H1 (cell line): ENCODE measurements around the gene RHO. TPM values are rescaled to one million over a fixed set of nuclear protein-coding genes. Genes with fewer than 3 reads are reported as not detected.

Source experiments
- CTCF ChIA-PET: fragments of 300-600 bp; sonication (Branson Sonifier 250); formaldehyde crosslinking; loops from one replicate; lab custom pipeline; 2021; ENCODE audit not compliant: partially characterized antibody; lab: Charles Lee
- POLR2A ChIA-PET: fragments of 300-600 bp; sonication (Branson Sonifier 250); formaldehyde crosslinking; loops from one replicate; lab custom pipeline; 2021; ENCODE audit warnings: inconsistent platforms; ENCODE audit not compliant: partially characterized antibody; lab: Charles Lee
- DNase-seq, 2 experiments: peaks; one replicate each; pipeline versions ENCODE4 v3.0.0 to v3.0.0-alpha.2; 2010 to 2022; ENCODE audit warnings: low spot score in 2 of 2, low read depth in 1 of 2, mixed read lengths in 1 of 2
- FAIRE-seq: peaks from 2 replicates; lab custom pipeline; 2011; peaks lifted over from hg19 to GRCh38; lab: Jason Lieb, UNC
- H2AFZ ChIP-seq: 2 replicates; pipeline ENCODE4 v1.8.1; 2012; ENCODE audit warnings: low read length, inconsistent platforms
- H2AK5ac ChIP-seq: 2 replicates; pipeline ENCODE4 v1.6.1; 2013; ENCODE audit warnings: low read depth, low read length
- H2BK120ac ChIP-seq: replicated peaks from 2 replicates; pipeline ENCODE3; 2013; ENCODE audit warnings: low read depth, low read length, inconsistent platforms
- H2BK12ac ChIP-seq: 2 replicates; pipeline ENCODE4 v1.6.1; 2013; ENCODE audit warnings: low read depth, low read length
- H2BK15ac ChIP-seq: 2 replicates; pipeline ENCODE4 v1.6.1; 2013; ENCODE audit warnings: low read length
- H2BK20ac ChIP-seq: 2 replicates; pipeline ENCODE4 v1.6.1; 2013; ENCODE audit warnings: low read length
- H2BK5ac ChIP-seq: 2 replicates; pipeline ENCODE4 v1.6.1; 2013; ENCODE audit warnings: low read depth, low read length
- H3K14ac ChIP-seq: 2 replicates; pipeline ENCODE4 v1.6.1; 2013; ENCODE audit warnings: inconsistent platforms; ENCODE audit not compliant: insufficient read length
- H3K18ac ChIP-seq: 2 replicates; pipeline ENCODE4 v1.6.1; 2013; ENCODE audit warnings: low read length; ENCODE audit errors: extremely low read depth
- H3K23ac ChIP-seq: 2 replicates; pipeline ENCODE4 v1.6.1; 2013; ENCODE audit warnings: inconsistent platforms; ENCODE audit not compliant: insufficient read length
- H3K23me2 ChIP-seq: 2 replicates; pipeline ENCODE4 v1.6.1; 2013; ENCODE audit warnings: low read depth, low read length
- H3K27ac ChIP-seq: 2 replicates; pipeline ENCODE4 v1.6.1; 2011; ENCODE audit warnings: low read depth, low read length, inconsistent platforms
- H3K27me3 ChIP-seq, 4 experiments: replicated peaks in 1 of 4; 1 replicate in 1 of 4; 2 replicates in 3 of 4; pipeline versions ENCODE4 v1.6.1 to v1.8.1; 2011 to 2013; ENCODE audit warnings: low read length in 3 of 4, mild to moderate bottlenecking in 3 of 4, inconsistent platforms in 2 of 4, mixed read lengths in 2 of 4, moderate library complexity in 1 of 4; ENCODE audit not compliant: control insufficient read depth in 3 of 4, insufficient read depth in 3 of 4; ENCODE audit errors: extremely low read depth in 1 of 4
- H3K36me3 ChIP-seq, 4 experiments: 2 replicates each; pipeline versions ENCODE4 v1.6.1 to v1.8.1; 2011 to 2013; ENCODE audit warnings: mild to moderate bottlenecking in 4 of 4, low read length in 3 of 4, moderate library complexity in 2 of 4, control low read depth in 1 of 4, inconsistent platforms in 1 of 4; ENCODE audit not compliant: insufficient read depth in 4 of 4, control insufficient read depth in 2 of 4
- H3K4ac ChIP-seq: replicated peaks from 2 replicates; pipeline ENCODE3; 2013; ENCODE audit warnings: low read length, low read depth, mixed read lengths, inconsistent platforms; ENCODE audit not compliant: insufficient read length
- H3K4me1 ChIP-seq, 4 experiments: replicated peaks in 1 of 4; 1 replicate in 1 of 4; 2 replicates in 3 of 4; pipeline versions ENCODE4 v1.6.1 to v1.8.1; 2011 to 2013; ENCODE audit warnings: low read length in 3 of 4, inconsistent platforms in 2 of 4, mixed read lengths in 1 of 4; ENCODE audit not compliant: insufficient read depth in 4 of 4, control insufficient read depth in 3 of 4
- H3K4me2 ChIP-seq, 2 experiments: 2 replicates each; pipeline versions ENCODE4 v1.6.1 to v1.8.1; 2011 to 2013; ENCODE audit warnings: low read depth in 2 of 2, low read length in 2 of 2, control low read depth in 1 of 2, inconsistent platforms in 1 of 2, mild to moderate bottlenecking in 1 of 2; ENCODE audit not compliant: insufficient read depth in 1 of 2
- H3K4me3 ChIP-seq, 4 experiments: fragments of 200-600, 300-600 bp in 1 of 4; sonication (generic), shearing (Covaris generic), sonication (Bioruptor Twin) in 1 of 4; 2 replicates each; pipeline versions ENCODE4 v1.5.1 to v1.8.1; 2011 to 2016; ENCODE audit warnings: low read length in 4 of 4, low read depth in 3 of 4, control low read depth in 2 of 4, inconsistent platforms in 2 of 4, mild to moderate bottlenecking in 2 of 4, mixed read lengths in 1 of 4, moderate library complexity in 1 of 4; ENCODE audit not compliant: insufficient read depth in 2 of 4; ENCODE audit errors: extremely low read depth in 1 of 4
- H3K56ac ChIP-seq: replicated peaks from 2 replicates; pipeline ENCODE3; 2013; ENCODE audit warnings: low read depth, mild to moderate bottlenecking, mixed read lengths, low read length, inconsistent platforms; ENCODE audit not compliant: insufficient read length
- H3K79me1 ChIP-seq: 2 replicates; pipeline ENCODE4 v1.6.1; 2013; ENCODE audit warnings: low read depth, low read length, control low read depth
- H3K79me2 ChIP-seq, 2 experiments: 2 replicates each; pipeline versions ENCODE4 v1.6.1 to v1.8.1; 2012 to 2013; ENCODE audit warnings: low read length in 2 of 2, mild to moderate bottlenecking in 2 of 2, inconsistent platforms in 1 of 2; ENCODE audit not compliant: insufficient read depth in 2 of 2, control insufficient read depth in 1 of 2
- H3K9ac ChIP-seq, 4 experiments: replicated peaks in 1 of 4; 1 replicate in 1 of 4; 2 replicates in 3 of 4; pipeline versions ENCODE4 v1.6.1 to v1.8.1; 2011 to 2013; ENCODE audit warnings: low read depth in 3 of 4, low read length in 3 of 4, control low read depth in 2 of 4, mild to moderate bottlenecking in 2 of 4, moderate library complexity in 2 of 4, inconsistent platforms in 1 of 4; ENCODE audit errors: extremely low read depth in 1 of 4
- H3K9me3 ChIP-seq, 2 experiments: 2 replicates each; pipeline versions ENCODE4 v1.6.1 to v1.8.1; 2012 to 2013; ENCODE audit warnings: mild to moderate bottlenecking in 2 of 2, moderate library complexity in 2 of 2, control low read depth in 1 of 2, inconsistent platforms in 1 of 2, low read depth in 1 of 2, low read length in 1 of 2, mixed read lengths in 1 of 2; ENCODE audit not compliant: insufficient read depth in 2 of 2
- H4K20me1 ChIP-seq, 2 experiments: replicated peaks in 1 of 2; 2 replicates each; pipeline versions ENCODE3 to v1.8.1; 2011 to 2013; ENCODE audit warnings: inconsistent platforms in 2 of 2, low read length in 2 of 2, mild to moderate bottlenecking in 1 of 2; ENCODE audit not compliant: insufficient read depth in 2 of 2, control insufficient read depth in 1 of 2
- H4K5ac ChIP-seq: 2 replicates; pipeline ENCODE4 v1.6.1; 2013; ENCODE audit warnings: low read length, low read depth, mixed read lengths, inconsistent platforms; ENCODE audit not compliant: insufficient read length
- H4K8ac ChIP-seq: 2 replicates; pipeline ENCODE4 v1.8.0; 2013; ENCODE audit warnings: mild to moderate bottlenecking, moderate library complexity, low read length, inconsistent platforms; ENCODE audit not compliant: insufficient read depth; ENCODE audit errors: extremely low read depth
- H4K91ac ChIP-seq: replicated peaks from 2 replicates; pipeline ENCODE3; 2013; ENCODE audit warnings: low read length, mixed read lengths, inconsistent platforms; ENCODE audit not compliant: insufficient read length
- KDM4A ChIP-seq: IDR thresholded peaks from one replicate; pipeline ENCODE4 v1.7.1; 2012; ENCODE audit warnings: low read depth, mild to moderate bottlenecking, moderate library complexity, low read length, inconsistent platforms; ENCODE audit not compliant: severe bottlenecking
- WGBS, 2 experiments: shearing (Covaris generic) in 1 of 2; methylation state at CpG; one replicate each; pipeline versions ENCODE4 v1.1.6 to v1.1.7; 2013 to 2015; ENCODE audit warnings: low lambda C conversion rate in 2 of 2, mixed read lengths in 2 of 2, inconsistent platforms in 1 of 2, low coverage in 1 of 2, missing lambda C conversion rate in 1 of 2; ENCODE audit not compliant: insufficient replicate concordance in 2 of 2, insufficient coverage in 1 of 2, insufficient read length in 1 of 2; ENCODE audit errors: extremely low coverage in 1 of 2, missing lambda C conversion rate in 1 of 2; 5-methylcytosine and 5-hydroxymethylcytosine counted together
- polyA plus RNA-seq, 7 experiments: library from polyadenylated mRNA; depleted of rRNA in 3 of 7; stranded (reverse) in 5 of 7; unstranded in 2 of 7; fragments of >200 nt in 5 of 7; fragments of 200-250 nt in 2 of 7; gene quantifications; 1 replicate in 5 of 7; 2 replicates in 1 of 7; 4 replicates in 1 of 7; pipeline versions ENCODE4 v1.2.1 to v1.2.3, GENCODE V29; 2011 to 2013; ENCODE audit warnings: missing spikeins in 2 of 7, mixed read lengths in 2 of 7
- total RNA-seq: library from RNA; stranded (reverse); fragmentation: NEBNext Ultra II Directional; extraction: Animal tissue kit (Norgen Biotek cat#: 25700); gene quantifications from 2 replicates; pipeline ENCODE4 v1.2.1, GENCODE V29; 2021

RHO gene
- total and polyA plus RNA-seq, 2 of the 8 experiments (the other 6 are each of a cell fraction or from before 2014, with no cell fraction given) = not detected

DNA sequence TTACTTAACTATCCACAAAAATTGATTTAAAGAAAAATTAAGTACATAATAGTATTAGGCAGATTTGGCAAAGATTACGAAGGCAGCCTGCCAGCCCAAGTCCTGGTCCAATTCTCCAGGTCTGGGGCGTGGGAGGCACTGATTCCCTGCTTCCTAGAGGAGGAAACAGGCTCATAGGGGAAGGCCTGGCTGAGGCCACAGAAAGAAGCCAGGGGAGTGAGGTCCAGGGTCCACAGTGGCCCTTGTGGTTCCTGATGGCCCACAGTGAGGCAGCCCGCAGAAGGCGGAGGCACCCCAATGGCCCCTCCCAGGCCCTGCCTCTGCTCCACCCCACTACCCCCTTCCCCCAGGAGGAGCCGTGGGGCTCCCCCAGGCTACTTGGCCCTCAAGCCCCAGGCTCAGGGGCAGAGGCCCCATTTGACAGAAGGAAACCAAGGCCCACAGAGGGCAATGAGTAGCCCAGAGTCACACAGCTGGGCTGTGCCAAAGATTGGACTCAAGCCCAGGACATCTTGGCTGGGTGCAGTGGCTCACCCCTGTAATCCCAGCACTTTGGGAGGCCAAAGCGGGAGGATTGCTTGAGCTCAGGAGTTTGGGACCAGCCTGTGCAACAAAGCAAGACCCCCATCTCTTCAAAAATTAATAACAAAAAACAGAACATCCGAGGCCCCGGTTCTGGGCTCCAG, 35.6 kb downstream of the RHO start:
- H3K14ac ChIP-seq = no peak overlapping the region
- H4K5ac ChIP-seq = no peak overlapping the region
- H2AFZ ChIP-seq = no peak overlapping the region
- H3K27me3 ChIP-seq = no peaks in the 10 kb centered on the region
- no peak overlapping the region for H3K18ac ChIP-seq
- H3K4ac ChIP-seq = no peak overlapping the region
- FAIRE-seq (no peak), DNase-seq (no peak)
- no peaks in the 10 kb centered on the region for H4K20me1 ChIP-seq
- H3K36me3 ChIP-seq = no peaks in the 10 kb centered on the region; a peak in 1 of 8 replicates
- no peak overlapping the region for H3K4me2 ChIP-seq
- no peak overlapping the region for H4K8ac ChIP-seq
- no peak overlapping the region for H2BK12ac ChIP-seq
- 89% methylated on average over 7 of the region's 8 CpGs; no CpG with 5 or more reads in 1 of the 2 experiments for WGBS, 2 experiments
- H3K79me2 ChIP-seq = no peaks in the 10 kb centered on the region
- no peak overlapping the region for H2BK20ac ChIP-seq
- no peaks in the 10 kb centered on the region for H3K9me3 ChIP-seq
- no peak overlapping the region for H3K27ac ChIP-seq
- H2BK120ac ChIP-seq = no peak overlapping the region
- no peak overlapping the region for H3K56ac ChIP-seq
- H3K4me1 ChIP-seq = no peaks in the 10 kb centered on the region; a peak in 2 of 7 replicates
- CTCF ChIA-PET = interaction anchor here (1.4 to 1.5 kb wide), 2 partner anchors 21 to 260 kb away, joined by 3 to 4 read pairs; partner anchors contain the start of gene H1-8
- POLR2A ChIA-PET = no interaction called here
- no peak overlapping the region for H3K4me3 ChIP-seq
- no peaks in the 10 kb centered on the region for H3K79me1 ChIP-seq
- no peak overlapping the region for H2BK5ac ChIP-seq
- no peak overlapping the region for H2BK15ac ChIP-seq
- no peak overlapping the region for H3K9ac ChIP-seq
- no peak overlapping the region for H4K91ac ChIP-seq
- H3K23ac ChIP-seq = no peak overlapping the region
- H3K23me2 ChIP-seq = no peaks in the 10 kb centered on the region
- no peak overlapping the region for H2AK5ac ChIP-seq
- TF ChIP-seq KDM4A = no peak
